Endothelial cell of umbilical vein (primary cell): ENCODE data around the gene ARHGEF7.

Experiments
- CTCF ChIP-seq, 2 donors: IDR thresholded peaks; 1 replicate in 1 of 2; 2 replicates in 1 of 2; pipeline ENCODE4 v1.5.1; 2011; ENCODE audit warnings: low read length in 2 of 2, mild to moderate bottlenecking in 2 of 2, moderate library complexity in 2 of 2, control low read depth in 1 of 2, inconsistent platforms in 1 of 2, low read depth in 1 of 2; ENCODE audit not compliant: insufficient read depth in 1 of 2; ENCODE audit errors: extremely low read depth in 1 of 2
- EZH2 ChIP-seq: IDR thresholded peaks from 2 replicates; pipeline ENCODE4 v1.6.1; 2012; ENCODE audit warnings: borderline replicate concordance, low read depth, mild to moderate bottlenecking, moderate library complexity, low read length, inconsistent platforms; ENCODE audit not compliant: severe bottlenecking
- GATA2 ChIP-seq: IDR thresholded peaks from 2 replicates; pipeline ENCODE4 v1.7.0; 2011; ENCODE audit warnings: low read depth, mild to moderate bottlenecking, moderate library complexity, mixed read lengths, low read length; ENCODE audit not compliant: insufficient read length, insufficient read depth
- JUN ChIP-seq: IDR thresholded peaks from 2 replicates; pipeline ENCODE4 v1.6.1; 2011; ENCODE audit warnings: borderline replicate concordance, low read depth; ENCODE audit not compliant: insufficient read length, insufficient read depth
- MAX ChIP-seq: IDR thresholded peaks from 2 replicates; pipeline ENCODE4 v1.6.1; 2011; ENCODE audit not compliant: insufficient read depth, insufficient read length
- MYC ChIP-seq: IDR thresholded peaks from one replicate; pipeline ENCODE4 v1.6.1; 2011; ENCODE audit warnings: mild to moderate bottlenecking, low read depth, low read length
- POLR2A ChIP-seq: IDR thresholded peaks from 2 replicates; pipeline ENCODE4 v1.6.1; 2012; ENCODE audit warnings: low read depth, mild to moderate bottlenecking, control low read depth, low read length
- POLR2AphosphoS5 ChIP-seq: IDR thresholded peaks from 2 replicates; pipeline ENCODE4 v1.6.1; 2012; ENCODE audit warnings: low read depth, mild to moderate bottlenecking, control low read depth, low read length, moderate library complexity; ENCODE audit not compliant: insufficient read depth

GRCh38 chr13:111171629-111172028 lies 56.5 kb downstream of the ARHGEF7 start:
- TF ChIP-seq CTCF (IDR thresholded peaks at IDR 0.05; ENCODE audit: extremely low read depth in 1 of 2, insufficient read depth in 1 of 2, low read depth in 1 of 2, low read length in 2 of 2) (no peak), EZH2 (no peak), POLR2A (no peak), MAX (no peak), POLR2AphosphoS5 (no peak), GATA2 (no peak), JUN (no peak), MYC (no peak)
